ENCODE results near the gene C22orf15. TPM values are rescaled to one million over a fixed set of nuclear protein-coding genes. Genes with fewer than 3 reads are reported as not detected.

Gene C22orf15
- total RNA-seq, 1 experiment from 2014 or later = not detected

GRCh38 chr22:23763579-23763945 lies 772 bp downstream of the C22orf15 start:
- no peaks in the 10 kb centered on the region for H3K9me3 ChIP-seq (ENCODE audit: insufficient read depth, low read depth)
- H4K20me1 ChIP-seq (ENCODE audit: insufficient read depth) = peaks cover 28% of the 10 kb centered on the region
- intact Hi-C loops (cut with micrococcal nuclease; ENCODE audit: unreplicated experiment) = no loop called here
- no peak overlapping the region for H3K27ac ChIP-seq
- peaks cover 4% of the 10 kb centered on the region; the same call in 1 of the 2 replicates for H3K36me3 ChIP-seq (ENCODE audit: low read depth)
- ChIA-PET CTCF (no interaction called here), POLR2A (ENCODE audit: unreplicated experiment) (no interaction called here)
- no peaks in the 10 kb centered on the region for H3K9me2 ChIP-seq (ENCODE audit: insufficient read depth)
- no TSS peak for BruUV-seq (replicated peaks)
- H3F3A ChIP-seq (ENCODE audit: insufficient read depth, low read depth) = peaks cover 6% of the 10 kb centered on the region; the same call in 1 of the 2 replicates
- peaks cover 10% of the 10 kb centered on the region for H3K79me2 ChIP-seq (ENCODE audit: low read depth)
- no peak overlapping the region for H3K4me3 ChIP-seq
- H3K4me1 ChIP-seq (replicated peaks; ENCODE audit: insufficient read depth) = peaks cover 19% of the 10 kb centered on the region
- no peak for TF ChIP-seq EZH2 (IDR thresholded peaks at IDR 0.05; ENCODE audit: low read depth)
- TF ChIP-seq, protein P1, sequence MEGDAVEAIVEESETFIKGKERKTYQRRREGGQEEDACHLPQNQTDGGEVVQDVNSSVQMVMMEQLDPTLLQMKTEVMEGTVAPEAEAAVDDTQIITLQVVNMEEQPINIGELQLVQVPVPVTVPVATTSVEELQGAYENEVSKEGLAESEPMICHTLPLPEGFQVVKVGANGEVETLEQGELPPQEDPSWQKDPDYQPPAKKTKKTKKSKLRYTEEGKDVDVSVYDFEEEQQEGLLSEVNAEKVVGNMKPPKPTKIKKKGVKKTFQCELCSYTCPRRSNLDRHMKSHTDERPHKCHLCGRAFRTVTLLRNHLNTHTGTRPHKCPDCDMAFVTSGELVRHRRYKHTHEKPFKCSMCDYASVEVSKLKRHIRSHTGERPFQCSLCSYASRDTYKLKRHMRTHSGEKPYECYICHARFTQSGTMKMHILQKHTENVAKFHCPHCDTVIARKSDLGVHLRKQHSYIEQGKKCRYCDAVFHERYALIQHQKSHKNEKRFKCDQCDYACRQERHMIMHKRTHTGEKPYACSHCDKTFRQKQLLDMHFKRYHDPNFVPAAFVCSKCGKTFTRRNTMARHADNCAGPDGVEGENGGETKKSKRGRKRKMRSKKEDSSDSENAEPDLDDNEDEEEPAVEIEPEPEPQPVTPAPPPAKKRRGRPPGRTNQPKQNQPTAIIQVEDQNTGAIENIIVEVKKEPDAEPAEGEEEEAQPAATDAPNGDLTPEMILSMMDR (conservative IDR thresholded peaks at IDR 0.05) = no peak
- H3K4me2 ChIP-seq = no peak overlapping the region
- H3K27me3 ChIP-seq (ENCODE audit: insufficient read depth, low read depth) = no peaks in the 10 kb centered on the region
- no peak overlapping the region for H2AFZ ChIP-seq
- no peak for DNase-seq

- Histone ChIP-seq H3K27me3 (ENCODE audit: insufficient read depth, low read depth) (no peaks in the 10 kb centered on the region), H3K9me3 (ENCODE audit: insufficient read depth, low read depth) (no peaks in the 10 kb centered on the region), H3K36me3 (ENCODE audit: low read depth) (peaks cover 4% of the 10 kb centered on the region; the same call in 1 of the 2 replicates), H3F3A (ENCODE audit: insufficient read depth, low read depth) (peaks cover 7% of the 10 kb centered on the region; the same call in 1 of the 2 replicates), H3K4me1 (replicated peaks; ENCODE audit: insufficient read depth) (peaks cover 19% of the 10 kb centered on the region), H3K4me2 (no peak overlapping the region), H3K27ac (no peak overlapping the region), H4K20me1 (ENCODE audit: insufficient read depth) (peaks cover 28% of the 10 kb centered on the region), H2AFZ (no peak overlapping the region), H3K4me3 (no peak overlapping the region), H3K79me2 (ENCODE audit: low read depth) (peaks cover 10% of the 10 kb centered on the region), H3K9me2 (ENCODE audit: insufficient read depth) (no peaks in the 10 kb centered on the region)
- BruUV-seq (replicated peaks) = no TSS peak
- TF ChIP-seq, protein P1 (conservative IDR thresholded peaks at IDR 0.05) = no peak
- ChIA-PET POLR2A (ENCODE audit: unreplicated experiment) (no interaction called here), CTCF (no interaction called here)
- intact Hi-C loops (cut with micrococcal nuclease; ENCODE audit: unreplicated experiment) = no loop called here
- no peak for DNase-seq
These were observed 1.2 kb downstream of the C22orf15 start for GRCh38 chr22:23763954-23764353.

DNA sequence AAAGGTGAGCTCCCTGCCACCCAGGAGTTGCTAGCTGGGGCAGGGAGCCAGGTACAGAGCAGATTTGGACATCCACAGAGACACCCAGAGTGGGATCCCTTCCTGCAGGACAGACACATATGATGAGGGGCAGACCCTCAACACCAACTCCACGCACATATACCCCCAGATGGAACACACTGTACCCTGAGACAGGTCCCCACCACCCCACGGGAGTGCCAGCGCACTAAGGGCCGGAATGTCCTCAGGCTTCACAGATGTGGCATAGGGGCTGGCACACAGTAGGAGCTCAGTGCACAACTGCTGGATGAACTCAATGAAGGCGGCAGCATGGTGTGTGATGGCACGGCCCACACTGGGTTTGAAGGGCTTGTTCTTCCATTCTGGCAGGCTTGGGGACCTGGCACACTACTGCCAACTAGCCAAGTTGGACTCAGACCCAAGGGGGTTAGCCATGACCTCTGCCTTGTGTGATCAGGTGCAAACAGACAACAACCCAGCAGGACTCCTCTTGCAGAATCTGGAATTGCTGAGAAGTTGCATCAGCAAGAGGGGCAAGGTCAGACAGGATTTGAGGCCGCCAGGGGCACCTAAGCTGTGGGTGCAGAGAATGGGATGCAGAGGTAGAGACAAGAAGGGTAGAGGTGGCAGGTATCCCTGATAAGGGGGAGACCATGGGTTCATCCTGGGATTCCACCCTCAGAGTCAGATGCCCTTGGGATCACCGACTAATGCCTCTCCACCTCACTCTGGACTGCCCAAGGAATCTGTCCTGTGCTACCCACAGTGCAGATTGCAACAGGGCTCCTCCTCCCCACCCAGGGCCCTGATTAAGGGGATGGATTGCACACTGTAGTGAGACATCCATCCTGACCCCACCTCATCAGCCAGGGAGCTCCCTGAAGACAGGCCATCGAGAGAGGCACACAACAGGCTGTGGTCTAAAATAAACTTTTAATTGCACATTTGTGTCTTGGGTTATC lies 2.4 kb downstream of the C22orf15 start:
- H3K9me3 ChIP-seq (ENCODE audit: insufficient read depth, low read depth) = no peaks in the 10 kb centered on the region
- no TSS peak for BruUV-seq (replicated peaks)
- no peaks in the 10 kb centered on the region for H3K27me3 ChIP-seq (ENCODE audit: insufficient read depth, low read depth)
- TF ChIP-seq, protein P1 (conservative IDR thresholded peaks at IDR 0.05) = no peak
- no peak for TF ChIP-seq EZH2 (IDR thresholded peaks at IDR 0.05; ENCODE audit: low read depth)
- H2AFZ ChIP-seq = no peak overlapping the region
- POLR2A ChIA-PET (ENCODE audit: unreplicated experiment) = no interaction called here
- peaks cover 14% of the 10 kb centered on the region; the same call in 1 of the 2 replicates for H3F3A ChIP-seq (ENCODE audit: insufficient read depth, low read depth)
- intact Hi-C loops (cut with micrococcal nuclease; ENCODE audit: unreplicated experiment) = loop anchor here (5.0 kb wide), 1 partner anchor 92 kb away; the partner anchor contains the start of gene SLC2A11
- DNase-seq = no peak
- H3K4me2 ChIP-seq = peak overlapping the region; percentile 13; the same call in 1 of the 2 replicates
- peaks cover 28% of the 10 kb centered on the region for H4K20me1 ChIP-seq (ENCODE audit: insufficient read depth)
- peaks cover 19% of the 10 kb centered on the region for H3K4me1 ChIP-seq (replicated peaks; ENCODE audit: insufficient read depth)
- no peak overlapping the region for H3K27ac ChIP-seq
- H3K9me2 ChIP-seq (ENCODE audit: insufficient read depth) = no peaks in the 10 kb centered on the region
- CTCF ChIA-PET = no interaction called here
- peaks cover 10% of the 10 kb centered on the region for H3K79me2 ChIP-seq (ENCODE audit: low read depth)
- H3K4me3 ChIP-seq = no peak overlapping the region
- H3K36me3 ChIP-seq (ENCODE audit: low read depth) = peaks cover 4% of the 10 kb centered on the region; the same call in 1 of the 2 replicates
